K562 (cell line): ENCODE results near the gene PRDX2. TPM values are rescaled to one million over a fixed set of nuclear protein-coding genes. Genes with fewer than 3 reads are reported as not detected.

Experiments used
- BACH1 ChIP-seq: fragments of 200-800 bp; sonication (Bioruptor generic); IDR thresholded peaks from 2 replicates; pipeline ENCODE4 v1.6.1; 2016; ENCODE audit warnings: missing genetic modification characterization, missing compliant biosample characterization
- BCLAF1 ChIP-seq, 2 experiments: fragments of 450-650 bp in 1 of 2; IDR thresholded peaks; 2 replicates each; pipeline ENCODE4 v1.6.1; 2011 to 2017; ENCODE audit warnings: low read depth in 2 of 2, antibody characterized with exemption in 1 of 2, borderline replicate concordance in 1 of 2, low read length in 1 of 2, mild to moderate bottlenecking in 1 of 2, mixed read lengths in 1 of 2; ENCODE audit not compliant: control insufficient read depth in 1 of 2
- CREB1 ChIP-seq, 2 experiments: sonication (generic) in 1 of 2; formaldehyde crosslinking in 1 of 2; IDR thresholded peaks; 2 replicates each; pipeline versions ENCODE4 v1.6.1 to v1.8.0; 2012 to 2022; ENCODE audit warnings: inconsistent platforms in 1 of 2, mild to moderate bottlenecking in 1 of 2, missing genetic modification reagents in 1 of 2, moderate library complexity in 1 of 2
- CREB3L1 ChIP-seq: fragments of 450-650 bp; IDR thresholded peaks from 2 replicates; pipeline ENCODE4 v1.6.1; 2014; ENCODE audit warnings: low read depth, mild to moderate bottlenecking, moderate library complexity, borderline replicate concordance
- CXXC5 ChIP-seq: fragments of 250-450 bp; sonication (Bioruptor Pico); IDR thresholded peaks from 2 replicates; pipeline ENCODE4 v1.8.0; 2022; ENCODE audit warnings: inconsistent platforms, mild to moderate bottlenecking, moderate library complexity
- EP300 ChIP-seq: IDR thresholded peaks from 2 replicates; pipeline ENCODE4 v1.6.1; 2012; ENCODE audit warnings: low read length, improper control_type of control experiment
- FOXP4 ChIP-seq: sonication (generic); formaldehyde crosslinking; IDR thresholded peaks from 2 replicates; pipeline ENCODE4 v1.8.0; 2022; ENCODE audit warnings: mild to moderate bottlenecking, missing genetic modification reagents, borderline replicate concordance
- HSF4 ChIP-seq: fragments of 250-450 bp; sonication (Bioruptor Pico); IDR thresholded peaks from 2 replicates; pipeline ENCODE4 v2.1.2; 2022; ENCODE audit warnings: mild to moderate bottlenecking, moderate library complexity, borderline replicate concordance
- KLF10 ChIP-seq: fragments of 250-450 bp; sonication (Bioruptor Pico); IDR thresholded peaks from 2 replicates; pipeline ENCODE4 v1.6.1; 2021; ENCODE audit warnings: matching md5 sums
- LCOR ChIP-seq: sonication (generic); formaldehyde crosslinking; IDR thresholded peaks from 2 replicates; pipeline ENCODE4 v1.8.0; 2022; ENCODE audit warnings: mild to moderate bottlenecking, missing genetic modification reagents
- MBD2 ChIP-seq: sonication (generic); IDR thresholded peaks from 2 replicates; pipeline ENCODE4 v1.6.1; 2016; ENCODE audit warnings: low read depth, borderline replicate concordance
- MLX ChIP-seq, 2 experiments: fragments of 450-650 bp in 1 of 2; sonication (generic) in 1 of 2; formaldehyde crosslinking; conservative IDR thresholded peaks; 2 replicates each; pipeline versions ENCODE4 v1.4.0 to v1.8.1; 2020 to 2022; ENCODE audit warnings: mild to moderate bottlenecking in 1 of 2, missing genetic modification reagents in 1 of 2
- NR2C1 ChIP-seq, 2 experiments: fragments of 450-650 bp; IDR thresholded peaks; 2 replicates each; pipeline ENCODE4 v1.6.1; 2017; ENCODE audit warnings: mild to moderate bottlenecking in 2 of 2, antibody characterized with exemption in 1 of 2, inconsistent platforms in 1 of 2, missing compliant biosample characterization in 1 of 2, missing genetic modification characterization in 1 of 2
- NR2F6 ChIP-seq: fragments of 450-650 bp; formaldehyde crosslinking; IDR thresholded peaks from 2 replicates; pipeline ENCODE4 v1.4.0; 2020; ENCODE audit warnings: mild to moderate bottlenecking
- PCBP1 ChIP-seq: fragments of 200-400 bp; formaldehyde crosslinking; IDR thresholded peaks from 2 replicates; pipeline ENCODE4 v1.6.1; 2018; ENCODE audit warnings: mild to moderate bottlenecking, low read depth, low read length; ENCODE audit not compliant: poor library complexity, severe bottlenecking
- ZNF143 ChIP-seq: sonication (generic); formaldehyde crosslinking; IDR thresholded peaks from 2 replicates; pipeline ENCODE4 v1.9.0; 2022; ENCODE audit warnings: mild to moderate bottlenecking, missing genetic modification reagents
- ZNF280B ChIP-seq: fragments of 250-450 bp; sonication (Bioruptor Pico); IDR thresholded peaks from 2 replicates; pipeline ENCODE4 v1.5.1; 2021; ENCODE audit warnings: mild to moderate bottlenecking
- ZNF282 ChIP-seq: sonication (generic); formaldehyde crosslinking; IDR thresholded peaks from 2 replicates; pipeline ENCODE4 v1.8.1; 2023; ENCODE audit warnings: missing genetic modification reagents
- polyA plus RNA-seq, 8 experiments: library from polyadenylated mRNA; depleted of rRNA in 4 of 8; stranded (reverse) in 5 of 8; unstranded in 3 of 8; fragments of >200 nt; fragmentation: Nextera tagmentation in 2 of 8; fragmentation: Illumina TruSeq in 1 of 8; extraction: Ambion mirVana in 2 of 8; extraction: Trizol in 1 of 8; gene quantifications; 2 replicates each; pipeline versions ENCODE4 v1.2.1 to v1.2.3, GENCODE V29; 2011 to 2014; ENCODE audit warnings: inconsistent platforms in 1 of 8, missing spikeins in 1 of 8
- total RNA-seq, 7 experiments: library from RNA; depleted of rRNA in 6 of 7; stranded (reverse); fragments of >200 nt in 6 of 7; fragmentation: Illumina TruSeq in 2 of 7; extraction: Trizol in 2 of 7; gene quantifications; 2 replicates each; pipeline versions ENCODE4 v1.2.1 to v1.2.3, GENCODE V29; 2011 to 2021; ENCODE audit warnings: low replicate concordance in 1 of 7

The PRDX2 gene
- total and polyA plus RNA-seq, 9 of the 15 experiments (the other 6 are each of a cell fraction or from before 2014, with no cell fraction given) = 206 to 1,183 (median 415) TPM

- TF ChIP-seq MLX (CRISPR knock-in tag; conservative IDR thresholded peaks at IDR 0.05) = no peak
- no peak for TF ChIP-seq KLF10
- TF ChIP-seq PCBP1 = no peak
- peak; percentile 54; the same call in 1 of the 2 replicates for TF ChIP-seq FOXP4 (CRISPR knock-in tag)
- TF ChIP-seq CREB1 (IDR thresholded peaks at IDR 0.05) = peak; percentile 59; the same call in 1 of the 2 replicates
- no peak; the same call in none of the 2 replicates for TF ChIP-seq CREB1 (CRISPR knock-in tag; IDR thresholded peaks at IDR 0.05)
- no peak for TF ChIP-seq ZNF280B (CRISPR knock-in tag)
- no peak for TF ChIP-seq BCLAF1 (IDR thresholded peaks at IDR 0.05; ENCODE audit: borderline replicate concordance in 1 of 2, control insufficient read depth in 1 of 2, low read depth in 2 of 2, low read length in 1 of 2)
- peak; percentile 94 for TF ChIP-seq EP300
- TF ChIP-seq CREB3L1 = no peak
- no peak for TF ChIP-seq LCOR (CRISPR knock-in tag)
- TF ChIP-seq ZNF143 (CRISPR knock-in tag) = no peak
- TF ChIP-seq NR2F6 (CRISPR knock-in tag) = no peak
- no peak for TF ChIP-seq ZNF282 (CRISPR knock-in tag)
- TF ChIP-seq BACH1 (tag) = no peak
- TF ChIP-seq CXXC5 (CRISPR knock-in tag) = peak; percentile 77
- no peak for TF ChIP-seq HSF4 (CRISPR knock-in tag)
- peak; percentile 62 for TF ChIP-seq MBD2
- 0 out of 2 replicates have a peak, but pooled peaks have one; percentile 8 for TF ChIP-seq NR2C1 (IDR thresholded peaks at IDR 0.05)
- TF ChIP-seq NR2C1 (tag; IDR thresholded peaks at IDR 0.05) = peak; percentile 2; the same call in 1 of the 2 replicates
These were observed 17.2 kb downstream of the PRDX2 start (continued) for GRCh38 chr19:12784394-12784870.
